Calu3 (cell line): ENCODE data around the gene MADCAM1. TPM values are rescaled to one million over a fixed set of nuclear protein-coding genes. Genes with fewer than 3 reads are reported as not detected.

ENCODE experiments used
- BruUV-seq: library from RNA; stranded (reverse); fragments of 400-500 nt; replicated peaks from 2 replicates; lab custom pipeline; 2021; lab: Mats Ljungman, UMichigan
- CTCF ChIA-PET: fragments of 300-600 bp; sonication (Branson Sonifier 250); formaldehyde crosslinking; loops from one replicate; lab custom pipeline; 2022; ENCODE audit warnings: antibody characterized with exemption; lab: Charles Lee
- DNase-seq: peaks from one replicate; pipeline ENCODE4 v3.0.0; 2022
- H3K27ac Mint-ChIP-seq: one replicate; pipeline ENCODE4 v1.8.0; 2022; ENCODE audit warnings: mixed read lengths; ENCODE audit not compliant: unreplicated experiment
- H3K27me3 Mint-ChIP-seq: one replicate; pipeline ENCODE4 v1.8.0; 2022; ENCODE audit warnings: mixed read lengths; ENCODE audit not compliant: unreplicated experiment
- H3K36me3 Mint-ChIP-seq: one replicate; pipeline ENCODE4 v1.8.0; 2022; ENCODE audit warnings: mild to moderate bottlenecking, moderate library complexity, mixed read lengths; ENCODE audit not compliant: insufficient read depth, unreplicated experiment
- H3K4me1 Mint-ChIP-seq: one replicate; pipeline ENCODE4 v1.8.0; 2022; ENCODE audit warnings: mild to moderate bottlenecking, low read depth, mixed read lengths; ENCODE audit not compliant: unreplicated experiment
- H3K4me3 Mint-ChIP-seq: one replicate; pipeline ENCODE4 v1.8.0; 2022; ENCODE audit warnings: mild to moderate bottlenecking, low read depth, moderate library complexity, mixed read lengths; ENCODE audit not compliant: unreplicated experiment
- H3K9me3 Mint-ChIP-seq: one replicate; pipeline ENCODE4 v1.8.0; 2022; ENCODE audit warnings: low read depth, mixed read lengths; ENCODE audit not compliant: unreplicated experiment
- intact Hi-C: fragments of 100-400 bp; cut with micrococcal nuclease; formaldehyde crosslinking; loops from one replicate; pipeline ENCODE4 v1.10.0; 2022; ENCODE audit not compliant: unreplicated experiment
- total RNA-seq: library from RNA; stranded (reverse); gene quantifications from 2 replicates; pipeline ENCODE4 v1.2.3, GENCODE V29; 2022
- TF ChIP-seq, protein P1 (sequence below): fragments of 200-600 bp; IDR thresholded peaks from one replicate; pipeline ENCODE4 v1.8.0; 2022; ENCODE audit warnings: antibody characterized with exemption; ENCODE audit not compliant: unreplicated experiment

Gene MADCAM1
- total RNA-seq, 1 experiment from 2014 or later: 0.47 TPM

DNA sequence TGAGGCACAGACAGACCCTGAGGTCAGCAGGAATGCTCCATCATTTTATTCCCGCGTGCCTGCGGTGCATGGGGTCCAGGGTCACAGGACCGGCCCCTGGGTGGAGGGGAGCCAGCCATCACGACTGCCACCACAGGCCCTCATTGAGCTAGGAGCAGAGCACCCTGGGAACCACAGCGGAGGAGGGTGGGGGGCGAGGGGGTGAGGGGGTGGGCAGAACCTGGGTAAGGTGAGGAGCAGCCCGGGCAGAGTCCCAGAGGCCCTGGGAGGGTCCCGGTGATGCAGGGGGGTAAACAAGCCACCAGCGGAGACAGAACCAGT is 1.2 kb upstream of the MADCAM1 start:
- no peak for DNase-seq
- intact Hi-C loops: no loop called here
- Mint-ChIP-seq H3K9me3 (peaks cover 3% of the 10 kb centered on the region), H3K4me3 (no peak overlapping the region), H3K4me1 (peaks cover 8% of the 10 kb centered on the region), H3K36me3 (peaks cover 19% of the 10 kb centered on the region), H3K27me3 (peaks cover 33% of the 10 kb centered on the region), H3K27ac (no peak overlapping the region)
- TF ChIP-seq, protein P1, sequence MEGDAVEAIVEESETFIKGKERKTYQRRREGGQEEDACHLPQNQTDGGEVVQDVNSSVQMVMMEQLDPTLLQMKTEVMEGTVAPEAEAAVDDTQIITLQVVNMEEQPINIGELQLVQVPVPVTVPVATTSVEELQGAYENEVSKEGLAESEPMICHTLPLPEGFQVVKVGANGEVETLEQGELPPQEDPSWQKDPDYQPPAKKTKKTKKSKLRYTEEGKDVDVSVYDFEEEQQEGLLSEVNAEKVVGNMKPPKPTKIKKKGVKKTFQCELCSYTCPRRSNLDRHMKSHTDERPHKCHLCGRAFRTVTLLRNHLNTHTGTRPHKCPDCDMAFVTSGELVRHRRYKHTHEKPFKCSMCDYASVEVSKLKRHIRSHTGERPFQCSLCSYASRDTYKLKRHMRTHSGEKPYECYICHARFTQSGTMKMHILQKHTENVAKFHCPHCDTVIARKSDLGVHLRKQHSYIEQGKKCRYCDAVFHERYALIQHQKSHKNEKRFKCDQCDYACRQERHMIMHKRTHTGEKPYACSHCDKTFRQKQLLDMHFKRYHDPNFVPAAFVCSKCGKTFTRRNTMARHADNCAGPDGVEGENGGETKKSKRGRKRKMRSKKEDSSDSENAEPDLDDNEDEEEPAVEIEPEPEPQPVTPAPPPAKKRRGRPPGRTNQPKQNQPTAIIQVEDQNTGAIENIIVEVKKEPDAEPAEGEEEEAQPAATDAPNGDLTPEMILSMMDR: no peak
- BruUV-seq: no TSS peak
- CTCF ChIA-PET: interaction anchor here (0.5 kb wide), 1 partner anchor 9 kb away, joined by 7 read pairs; no protein-coding TSS in a partner anchor

DNA sequence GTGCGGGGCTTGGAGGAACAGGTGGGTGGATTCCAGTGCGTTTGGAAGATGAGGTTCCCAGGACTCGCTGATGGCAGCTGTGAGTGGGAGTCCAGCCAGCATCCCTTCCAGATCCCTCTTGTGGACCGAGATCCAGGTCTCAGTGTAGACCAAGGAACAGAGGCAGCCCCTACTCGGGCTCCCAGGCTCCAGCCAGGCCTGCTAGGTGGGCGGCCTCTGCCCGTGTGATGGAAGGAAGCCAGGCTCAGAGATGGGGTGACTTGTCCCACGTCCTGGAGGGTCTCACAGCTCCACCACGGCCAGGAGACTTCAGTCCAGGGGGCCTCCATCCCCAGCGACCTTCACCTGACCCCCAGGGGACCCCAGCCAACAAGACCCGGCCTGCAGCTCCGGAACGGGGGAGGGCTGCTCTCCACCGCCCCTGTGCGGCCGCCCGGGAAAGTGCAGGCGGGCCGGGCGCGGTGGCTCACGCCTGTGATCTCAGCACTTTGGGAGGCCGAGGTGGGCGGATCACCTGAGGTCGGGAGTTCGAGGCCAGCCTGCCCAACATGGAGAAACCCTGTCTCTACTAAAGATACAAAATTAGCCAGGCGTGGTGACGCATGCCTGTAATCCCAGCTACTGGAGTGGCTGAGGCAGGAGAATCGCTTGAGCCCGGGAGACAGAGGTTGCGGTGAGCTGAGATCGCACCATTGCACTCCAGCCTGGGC is 729 bp upstream of the MADCAM1 start:
- peak; percentile 51 for DNase-seq
- H3K27me3 Mint-ChIP-seq: peaks cover 33% of the 10 kb centered on the region

DNA sequence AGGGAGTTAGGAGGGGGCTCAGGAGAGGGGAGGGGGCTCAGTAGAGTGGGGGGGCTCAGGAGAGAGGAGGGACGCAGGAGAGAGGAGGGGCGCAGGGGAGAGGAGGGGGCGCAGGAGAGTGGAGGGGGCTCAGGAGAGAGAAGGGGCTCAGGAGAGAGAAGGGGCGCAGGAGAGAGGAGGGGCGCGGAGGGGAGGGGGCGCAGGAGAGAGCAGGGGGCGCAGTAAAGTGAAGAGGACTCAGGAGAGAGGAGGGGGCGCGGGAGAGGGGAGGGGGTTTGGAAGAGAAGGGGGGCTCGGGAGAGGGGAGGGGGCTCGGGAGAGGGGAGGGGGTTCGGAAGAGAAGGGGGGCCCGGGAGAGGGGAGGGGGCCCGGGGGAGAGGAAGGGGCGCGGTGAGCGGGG is 700 bp downstream of the MADCAM1 start:
- TF ChIP-seq, protein P1: no peak
- H3K27me3 Mint-ChIP-seq: peaks cover 33% of the 10 kb centered on the region
- peaks cover 3% of the 10 kb centered on the region for H3K9me3 Mint-ChIP-seq
- no peak for DNase-seq
- H3K27ac Mint-ChIP-seq: no peak overlapping the region
- H3K4me3 Mint-ChIP-seq: no peak overlapping the region
- peaks cover 19% of the 10 kb centered on the region for H3K36me3 Mint-ChIP-seq
- CTCF ChIA-PET: no interaction called here
- intact Hi-C loops: no loop called here
- BruUV-seq: no TSS peak
- peaks cover 8% of the 10 kb centered on the region for H3K4me1 Mint-ChIP-seq

More for the DNA sequence above, 729 bp upstream of the MADCAM1 start:
- peaks cover 19% of the 10 kb centered on the region for H3K36me3 Mint-ChIP-seq
- H3K27ac Mint-ChIP-seq: no peak overlapping the region
- CTCF ChIA-PET: interaction anchor here (0.5 kb wide), 1 partner anchor 8 kb away, joined by 7 read pairs; no protein-coding TSS in a partner anchor
- H3K9me3 Mint-ChIP-seq: peaks cover 3% of the 10 kb centered on the region
- BruUV-seq: no TSS peak
- TF ChIP-seq, protein P1: peak; percentile 83
- no peak overlapping the region for H3K4me3 Mint-ChIP-seq
- H3K4me1 Mint-ChIP-seq: peaks cover 8% of the 10 kb centered on the region
- intact Hi-C loops: no loop called here

- Mint-ChIP-seq H3K9me3 (peaks cover 3% of the 10 kb centered on the region), H3K27me3 (peaks cover 33% of the 10 kb centered on the region), H3K27ac (no peak overlapping the region), H3K36me3 (peaks cover 19% of the 10 kb centered on the region), H3K4me3 (no peak overlapping the region), H3K4me1 (peaks cover 8% of the 10 kb centered on the region)
- DNase-seq: no peak
- TF ChIP-seq, protein P1: no peak
- CTCF ChIA-PET: interaction anchor here (1.1 kb wide), 1 partner anchor 9 kb away, joined by 7 read pairs; no protein-coding TSS in a partner anchor
- BruUV-seq: no TSS peak
- intact Hi-C loops: no loop called here
These were observed 1.2 kb downstream of the MADCAM1 start for GRCh38 chr19:497491-497868.
